ENCODE data around the gene ZNF276. TPM values are rescaled to one million over a fixed set of nuclear protein-coding genes. Genes with fewer than 3 reads are reported as not detected.

Gene ZNF276
- total RNA-seq, 3 donors from 2014 or later: 19.2 to 48.5 (median 31.2) TPM

DNA sequence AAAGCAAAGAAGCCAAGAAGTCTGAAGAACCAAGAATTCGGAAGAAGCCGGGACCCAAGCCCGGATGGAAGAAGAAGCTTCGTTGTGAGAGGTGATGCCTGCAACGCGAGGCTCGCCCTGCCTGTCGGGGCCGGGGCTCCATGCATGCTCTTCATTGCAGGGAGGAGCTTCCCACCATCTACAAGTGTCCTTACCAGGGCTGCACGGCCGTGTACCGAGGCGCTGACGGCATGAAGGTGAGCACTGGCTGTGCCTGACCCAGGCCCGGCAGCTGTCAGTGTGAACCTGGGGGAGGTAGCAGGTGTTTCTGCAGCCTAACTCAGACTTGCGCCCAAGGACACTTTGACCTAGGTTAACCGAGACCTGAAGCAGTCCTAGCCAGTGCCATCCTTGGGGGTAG, 12.0 kb downstream of the ZNF276 start:
- H3K27me3 ChIP-seq: no peaks in the 10 kb centered on the region
- H3K27ac ChIP-seq: no peak overlapping the region
- peaks cover 16% of the 10 kb centered on the region for H3K36me3 ChIP-seq
- H3K4me3 ChIP-seq: no peak overlapping the region
- DNase-seq (ENCODE audit: low spot score in 2 of 2): no peak
- TF ChIP-seq, protein P1, sequence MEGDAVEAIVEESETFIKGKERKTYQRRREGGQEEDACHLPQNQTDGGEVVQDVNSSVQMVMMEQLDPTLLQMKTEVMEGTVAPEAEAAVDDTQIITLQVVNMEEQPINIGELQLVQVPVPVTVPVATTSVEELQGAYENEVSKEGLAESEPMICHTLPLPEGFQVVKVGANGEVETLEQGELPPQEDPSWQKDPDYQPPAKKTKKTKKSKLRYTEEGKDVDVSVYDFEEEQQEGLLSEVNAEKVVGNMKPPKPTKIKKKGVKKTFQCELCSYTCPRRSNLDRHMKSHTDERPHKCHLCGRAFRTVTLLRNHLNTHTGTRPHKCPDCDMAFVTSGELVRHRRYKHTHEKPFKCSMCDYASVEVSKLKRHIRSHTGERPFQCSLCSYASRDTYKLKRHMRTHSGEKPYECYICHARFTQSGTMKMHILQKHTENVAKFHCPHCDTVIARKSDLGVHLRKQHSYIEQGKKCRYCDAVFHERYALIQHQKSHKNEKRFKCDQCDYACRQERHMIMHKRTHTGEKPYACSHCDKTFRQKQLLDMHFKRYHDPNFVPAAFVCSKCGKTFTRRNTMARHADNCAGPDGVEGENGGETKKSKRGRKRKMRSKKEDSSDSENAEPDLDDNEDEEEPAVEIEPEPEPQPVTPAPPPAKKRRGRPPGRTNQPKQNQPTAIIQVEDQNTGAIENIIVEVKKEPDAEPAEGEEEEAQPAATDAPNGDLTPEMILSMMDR (IDR thresholded peaks at IDR 0.05): no peak
- TF ChIP-seq POLR2A (IDR thresholded peaks at IDR 0.05): no peak
- TF ChIP-seq POLR2AphosphoS5 (IDR thresholded peaks at IDR 0.05): no peak
- H3K9me3 ChIP-seq: no peaks in the 10 kb centered on the region
- intact Hi-C loops (cut with DNase I; ENCODE audit: low total_unique reads): no loop called here
- H3K4me1 ChIP-seq: no peaks in the 10 kb centered on the region

DNA sequence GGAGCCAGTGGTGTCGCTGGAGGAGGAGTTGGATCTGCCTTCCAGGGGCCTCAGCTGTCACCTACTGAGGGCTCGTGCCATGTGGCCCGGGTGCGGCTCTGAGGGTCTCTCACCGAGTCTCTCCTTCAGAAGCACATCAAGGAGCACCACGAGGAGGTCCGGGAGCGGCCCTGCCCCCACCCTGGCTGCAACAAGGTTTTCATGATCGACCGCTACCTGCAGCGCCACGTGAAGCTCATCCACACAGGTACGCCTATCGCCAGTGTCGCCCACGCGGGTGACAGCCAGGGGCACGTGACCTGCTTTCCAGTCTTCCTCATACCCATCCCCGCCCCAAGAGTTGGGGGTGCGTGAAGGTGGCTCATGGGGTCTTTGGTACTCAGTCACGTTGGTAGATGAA, 12.5 kb downstream of the ZNF276 start:
- H3K27me3 ChIP-seq: no peaks in the 10 kb centered on the region
- H3K9me3 ChIP-seq: no peaks in the 10 kb centered on the region
- no peaks in the 10 kb centered on the region for H3K4me1 ChIP-seq
- peaks cover 21% of the 10 kb centered on the region for H3K36me3 ChIP-seq
- intact Hi-C loops (cut with DNase I; ENCODE audit: low total_unique reads): no loop called here
- TF ChIP-seq POLR2AphosphoS5 (IDR thresholded peaks at IDR 0.05) (no peak), POLR2A (IDR thresholded peaks at IDR 0.05) (no peak)
- TF ChIP-seq, protein P1 (IDR thresholded peaks at IDR 0.05): no peak
- no peak overlapping the region for H3K27ac ChIP-seq
- H3K4me3 ChIP-seq: no peak overlapping the region
- no peak for DNase-seq (ENCODE audit: low spot score in 2 of 2)

DNA sequence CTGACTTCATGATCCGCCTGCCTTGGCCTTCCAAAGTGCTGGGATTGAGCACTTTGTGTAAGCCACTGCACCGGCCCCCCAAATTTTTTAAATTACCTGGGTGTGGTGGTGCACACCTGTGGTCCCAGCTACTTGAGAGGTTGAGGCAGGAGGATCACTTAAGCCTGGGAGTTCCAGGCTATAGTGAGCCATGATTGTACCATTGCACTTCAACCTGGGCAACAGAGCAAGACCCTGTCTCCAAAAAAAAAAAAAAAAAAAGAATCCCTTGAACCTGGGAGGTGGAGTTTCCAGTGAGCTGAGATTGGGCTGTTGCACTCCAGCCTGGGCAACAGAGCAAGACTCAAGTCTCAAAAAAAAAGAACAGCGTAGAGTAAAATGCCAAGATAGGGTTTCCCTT, 15.2 kb downstream of the ZNF276 start:
- no peak for DNase-seq (ENCODE audit: low spot score in 2 of 2)
- no peaks in the 10 kb centered on the region for H3K9me3 ChIP-seq
- H3K36me3 ChIP-seq: peaks cover 21% of the 10 kb centered on the region
- H3K4me3 ChIP-seq: no peak overlapping the region
- TF ChIP-seq POLR2A (IDR thresholded peaks at IDR 0.05) (no peak), POLR2AphosphoS5 (IDR thresholded peaks at IDR 0.05) (no peak)
- TF ChIP-seq, protein P1 (IDR thresholded peaks at IDR 0.05): no peak
- no peaks in the 10 kb centered on the region for H3K27me3 ChIP-seq
- H3K27ac ChIP-seq: no peak overlapping the region
- no peaks in the 10 kb centered on the region for H3K4me1 ChIP-seq
- intact Hi-C loops (cut with DNase I; ENCODE audit: low total_unique reads): no loop called here

DNA sequence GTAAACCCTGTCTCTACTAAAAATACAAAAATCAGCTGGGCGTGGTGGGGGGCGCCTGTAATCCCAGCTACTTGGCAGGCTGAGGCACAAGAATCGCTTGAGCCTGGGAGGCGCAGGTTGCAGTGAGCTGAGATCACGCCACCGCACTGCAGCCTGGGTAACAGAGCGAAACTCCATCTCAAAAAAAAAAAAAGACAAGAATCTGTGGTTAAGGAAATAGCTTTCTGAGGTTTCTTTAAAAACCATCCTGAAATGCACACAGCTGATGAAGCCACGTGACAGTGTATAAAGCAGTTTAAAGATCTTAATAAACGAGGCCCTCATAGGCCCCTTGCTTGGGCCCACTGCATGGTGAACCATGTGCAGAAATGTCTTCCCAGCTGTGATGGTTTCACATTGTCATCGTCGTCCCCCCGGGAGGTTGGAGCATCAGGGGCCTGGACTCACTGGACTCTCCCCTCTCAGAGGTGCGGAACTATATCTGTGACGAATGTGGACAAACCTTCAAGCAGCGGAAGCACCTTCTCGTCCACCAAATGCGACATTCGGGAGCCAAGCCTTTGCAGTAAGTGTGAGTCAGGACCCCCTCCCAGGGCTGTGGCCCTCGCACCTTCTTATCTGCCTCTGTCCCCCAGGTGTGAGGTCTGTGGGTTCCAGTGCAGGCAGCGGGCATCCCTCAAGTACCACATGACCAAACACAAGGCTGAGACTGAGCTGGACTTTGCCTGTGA, 16.2 kb downstream of the ZNF276 start:
- Histone ChIP-seq H3K27me3 (no peaks in the 10 kb centered on the region), H3K36me3 (peaks cover 21% of the 10 kb centered on the region), H3K4me1 (no peaks in the 10 kb centered on the region), H3K27ac (no peak overlapping the region), H3K4me3 (no peak overlapping the region), H3K9me3 (no peaks in the 10 kb centered on the region)
- TF ChIP-seq, protein P1 (IDR thresholded peaks at IDR 0.05): no peak
- intact Hi-C loops (cut with DNase I; ENCODE audit: low total_unique reads): no loop called here
- no peak for DNase-seq (ENCODE audit: low spot score in 2 of 2)

DNA sequence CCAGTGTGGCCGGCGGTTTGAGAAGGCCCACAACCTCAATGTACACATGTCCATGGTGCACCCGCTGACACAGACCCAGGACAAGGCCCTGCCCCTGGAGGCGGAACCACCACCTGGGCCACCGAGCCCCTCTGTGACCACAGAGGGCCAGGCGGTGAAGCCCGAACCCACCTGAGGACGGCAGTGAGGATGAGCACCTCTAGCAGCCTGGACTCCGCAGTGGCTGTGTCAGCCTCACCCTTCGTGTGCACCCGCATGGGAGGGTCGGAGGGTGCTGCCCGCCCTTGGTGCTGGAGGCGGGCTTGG, 16.7 kb downstream of the ZNF276 start:
- Histone ChIP-seq H3K27me3 (no peaks in the 10 kb centered on the region), H3K27ac (no peak overlapping the region), H3K4me1 (no peaks in the 10 kb centered on the region), H3K9me3 (no peaks in the 10 kb centered on the region), H3K4me3 (no peak overlapping the region), H3K36me3 (peaks cover 21% of the 10 kb centered on the region)
- no peak for DNase-seq (ENCODE audit: low spot score in 2 of 2)
- intact Hi-C loops (cut with DNase I; ENCODE audit: low total_unique reads): no loop called here
- TF ChIP-seq POLR2AphosphoS5 (IDR thresholded peaks at IDR 0.05) (no peak), POLR2A (IDR thresholded peaks at IDR 0.05) (no peak)
- TF ChIP-seq, protein P1 (IDR thresholded peaks at IDR 0.05): no peak
